Natural killer cell (primary cell): ENCODE measurements around the gene C3AR1. TPM values are rescaled to one million over a fixed set of nuclear protein-coding genes. Genes with fewer than 3 reads are reported as not detected.

Experiments used
- ATAC-seq, 3 donors: fragments of 150-1000 bp in 2 of 3; fragments of 200-7000 bp in 1 of 3; cut with Tn5 transposase; 1 replicate in 1 of 3; 2 replicates in 2 of 3; pipeline ENCODE4 v1.10.0; 2021; ENCODE audit warnings: mild to moderate bottlenecking in 2 of 3, moderate library complexity in 2 of 3
- DNase-seq, 2 donors: peaks; one replicate each; pipeline versions ENCODE4 v3.0.0 to v3.0.0-alpha.2; 2013 to 2021; ENCODE audit warnings: mixed read lengths in 1 of 2
- H3K27ac ChIP-seq: one replicate; pipeline ENCODE4 v1.5.1; 2013; ENCODE audit warnings: mild to moderate bottlenecking, low read length
- H3K27me3 ChIP-seq: one replicate; pipeline ENCODE4 v1.6.1; 2013; ENCODE audit warnings: low read length; ENCODE audit not compliant: control insufficient read depth, insufficient read depth
- H3K36me3 ChIP-seq: one replicate; pipeline ENCODE4 v1.6.1; 2013; ENCODE audit warnings: low read length; ENCODE audit not compliant: control insufficient read depth, insufficient read depth
- H3K4me1 ChIP-seq: one replicate; pipeline ENCODE4 v1.6.1; 2013; ENCODE audit warnings: low read length; ENCODE audit not compliant: control insufficient read depth, insufficient read depth
- H3K4me3 ChIP-seq: one replicate; pipeline ENCODE4 v1.5.1; 2013; ENCODE audit warnings: low read length
- H3K9me3 ChIP-seq: one replicate; pipeline ENCODE4 v1.6.1; 2013; ENCODE audit warnings: low read length; ENCODE audit not compliant: control insufficient read depth, insufficient read depth
- H3K27ac Mint-ChIP-seq, 2 donors: one replicate each; pipeline ENCODE4 v1.8.0; 2022; ENCODE audit warnings: mild to moderate bottlenecking in 2 of 2, mixed read lengths in 2 of 2, moderate library complexity in 1 of 2
- H3K27me3 Mint-ChIP-seq, 2 donors: one replicate each; pipeline ENCODE4 v1.8.0; 2022; ENCODE audit warnings: low read depth in 2 of 2, mixed read lengths in 2 of 2
- H3K36me3 Mint-ChIP-seq: one replicate; pipeline ENCODE4 v1.8.0; 2022; ENCODE audit warnings: mixed read lengths
- H3K4me1 Mint-ChIP-seq, 2 donors: one replicate each; pipeline ENCODE4 v1.8.0; 2022; ENCODE audit warnings: mixed read lengths in 2 of 2
- H3K4me3 Mint-ChIP-seq: one replicate; pipeline ENCODE4 v1.8.0; 2022; ENCODE audit warnings: mild to moderate bottlenecking, moderate library complexity, mixed read lengths
- H3K9me3 Mint-ChIP-seq, 2 donors: one replicate each; pipeline ENCODE4 v1.8.0; 2022; ENCODE audit warnings: mixed read lengths in 2 of 2
- CTCF ChIP-seq: fragments of 200-600 bp; IDR thresholded peaks from one replicate; pipeline ENCODE4 v1.8.0; 2022; ENCODE audit warnings: antibody characterized with exemption
- WGBS: methylation state at CpG from one replicate; pipeline ENCODE4 v1.1.7; 2013; ENCODE audit warnings: missing lambda C conversion rate; ENCODE audit not compliant: insufficient coverage; 5-methylcytosine and 5-hydroxymethylcytosine counted together
- intact Hi-C: fragments of 100-400 bp; cut with micrococcal nuclease; formaldehyde crosslinking; loops from one replicate; pipeline ENCODE4 v1.14.2; 2022
- total RNA-seq, 4 donors: library from RNA; stranded (reverse); fragments of 120-200 nt in 1 of 4; gene quantifications; one replicate each; pipeline versions ENCODE4 v1.2.3 to v1.2.4, GENCODE V29; 2013 to 2022

C3AR1 gene
- total RNA-seq, 3 donors from 2014 or later (not counting 1 experiment from before 2014, with no cell fraction given) = 9.5 to 16.9 (median 13.0) TPM

- no peak for TF ChIP-seq CTCF
- Mint-ChIP-seq H3K27ac (no peak overlapping the region), H3K9me3 (no peaks in the 10 kb centered on the region), H3K4me1 (no peaks in the 10 kb centered on the region), H3K27me3 (peaks cover 30 to 32% of the 10 kb centered on the region in 2 donors), H3K36me3 (no peaks in the 10 kb centered on the region), H3K4me3 (no peak overlapping the region)
- DNase-seq (no peak), ATAC-seq (no peak)
- Histone ChIP-seq H3K27ac (no peak overlapping the region), H3K4me3 (no peak overlapping the region), H3K4me1 (no peaks in the 10 kb centered on the region), H3K36me3 (no peaks in the 10 kb centered on the region), H3K27me3 (peaks cover 3% of the 10 kb centered on the region), H3K9me3 (no peaks in the 10 kb centered on the region)
- WGBS = 93% methylated on average over 7 of the region's 7 CpGs
- intact Hi-C loops = no loop called here
Observed at GRCh38 chr12:8012651-8013309, 53.4 kb downstream of the C3AR1 start.

- H3K27me3 Mint-ChIP-seq = peaks cover 22% of the 10 kb centered on the region in 2 donors
- H3K27me3 ChIP-seq = no peaks in the 10 kb centered on the region
- no peak for ATAC-seq
- H3K27ac ChIP-seq = no peak overlapping the region
- H3K9me3 Mint-ChIP-seq = no peaks in the 10 kb centered on the region
- DNase-seq = no peak
- intact Hi-C loops = no loop called here
- H3K4me1 ChIP-seq = no peaks in the 10 kb centered on the region
- TF ChIP-seq CTCF = no peak
- 95% methylated on average over 7 of the region's 7 CpGs for WGBS
- H3K4me3 Mint-ChIP-seq = no peak overlapping the region
- H3K4me1 Mint-ChIP-seq = no peaks in the 10 kb centered on the region
- H3K9me3 ChIP-seq = no peaks in the 10 kb centered on the region
- H3K27ac Mint-ChIP-seq = no peak overlapping the region
- H3K4me3 ChIP-seq = no peak overlapping the region
- H3K36me3 ChIP-seq = no peaks in the 10 kb centered on the region
- no peaks in the 10 kb centered on the region for H3K36me3 Mint-ChIP-seq
Observed at GRCh38 chr12:8011331-8011730, 54.8 kb downstream of the C3AR1 start.

Other genes with a start within 250 kb of the C3AR1 start
- gene SLC2A14, start 193.4 kb downstream of the C3AR1 start, total RNA-seq = 1 to 10 TPM in 1 of 3 donors, under 1 TPM in 2; 0.12 to 7.9 (median 0.25) TPM
- gene SLC2A3, start 130.2 kb downstream of the C3AR1 start, total RNA-seq = 100 to 1,000 TPM; 406 to 534 (median 427) TPM
- 10 to 100 TPM; 27.8 to 28.5 (median 28.4) TPM for gene FOXJ2, start 33.6 kb downstream of the C3AR1 start, total RNA-seq
- 100 to 1,000 TPM; 100 to 122 (median 115) TPM for gene NECAP1, start 15.9 kb upstream of the C3AR1 start, total RNA-seq
- gene CLEC4A, start 57.3 kb upstream of the C3AR1 start, total RNA-seq = 1 to 10 TPM; 1.6 to 6.9 (median 1.7) TPM
- gene ZNF705A, start 90.7 kb upstream of the C3AR1 start, total RNA-seq = not detected
- under 1 TPM in 1 of 3 donors, not detected in 2; 0.28 TPM for gene FAM90A1, start 161.3 kb upstream of the C3AR1 start, total RNA-seq